Upper lobe of left lung (tissue), 6 donors: ENCODE results near the gene PJA1. TPM values are rescaled to one million over a fixed set of nuclear protein-coding genes. Genes with fewer than 3 reads are reported as not detected.

Experiments used
- ATAC-seq, 2 donors: fragments of 200-7000 bp; cut with Tn5 transposase; one replicate each; pipeline ENCODE4 v1.9.1; 2022; ENCODE audit warnings: mild to moderate bottlenecking in 2 of 2, moderate library complexity in 2 of 2; ENCODE audit not compliant: low FRiP score in 2 of 2
- DNase-seq, 2 donors: peaks; one replicate each; pipeline ENCODE4 v3.0.0-alpha.2; 2019 to 2020
- H3K27ac ChIP-seq, 4 donors: fragments of 200-600 bp; sonication (generic); one replicate each; pipeline ENCODE4 v1.5.1; 2016 to 2019
- H3K27me3 ChIP-seq, 4 donors: fragments of 200-600 bp; sonication (generic); one replicate each; pipeline ENCODE4 v1.5.1; 2017 to 2019
- H3K36me3 ChIP-seq, 4 donors: fragments of 200-600 bp; sonication (generic); one replicate each; pipeline ENCODE4 v1.5.1; 2016 to 2019
- H3K4me1 ChIP-seq, 4 donors: fragments of 200-600 bp; sonication (generic); one replicate each; pipeline ENCODE4 v1.5.1; 2018 to 2019
- H3K4me3 ChIP-seq, 4 donors: fragments of 200-600 bp; sonication (generic); one replicate each; pipeline ENCODE4 v1.5.1; 2017 to 2019; ENCODE audit warnings: mild to moderate bottlenecking in 2 of 4, moderate library complexity in 1 of 4
- H3K9me3 ChIP-seq, 4 donors: fragments of 200-600 bp; sonication (generic); one replicate each; pipeline ENCODE4 v1.5.1; 2018 to 2019
- EP300 ChIP-seq, 4 donors: sonication (generic); formaldehyde crosslinking; IDR thresholded peaks; one replicate each; pipeline ENCODE4 v1.5.1; 2017; ENCODE audit warnings: antibody characterized with exemption in 4 of 4, control low read depth in 2 of 4
- POLR2A ChIP-seq, 4 donors: fragments of 450-650 bp; IDR thresholded peaks; one replicate each; pipeline ENCODE4 v1.5.1; 2016 to 2017; ENCODE audit warnings: antibody characterized with exemption in 4 of 4, mild to moderate bottlenecking in 2 of 4
- POLR2AphosphoS5 ChIP-seq, 2 donors: sonication (generic); formaldehyde crosslinking; IDR thresholded peaks; one replicate each; pipeline ENCODE4 v1.5.1; 2017; ENCODE audit warnings: antibody characterized with exemption in 2 of 2
- WGBS, 2 donors: methylation state at CpG; one replicate each; pipeline ENCODE4 v1.1.5; 2017 to 2018; 5-methylcytosine and 5-hydroxymethylcytosine counted together
- total RNA-seq, 6 donors: library from RNA; depleted of rRNA in 4 of 6; stranded (reverse); fragments of >200 nt in 4 of 6; gene quantifications; one replicate each; pipeline versions ENCODE4 v1.1.0 to v1.2.1, GENCODE V29; 2016 to 2021
- TF ChIP-seq, protein P1 (sequence below), 6 experiments: fragments of 450-650 bp in 4 of 6; fragments of 200-600 bp in 2 of 6; sonication (generic) in 2 of 6; IDR thresholded peaks; one replicate each; pipeline ENCODE4 v1.5.1; 2016 to 2019; ENCODE audit warnings: antibody characterized with exemption in 6 of 6
- donor health status: DM: no; HTN: no; CAD: no; lungs with moderate emphysema.
- donor health status: DM: no; HTN: yes; CAD: no; lungs with severe emphysema.

The PJA1 gene
- total RNA-seq, 6 donors from 2014 or later = 13.8 to 25.9 (median 14.8) TPM

DNA sequence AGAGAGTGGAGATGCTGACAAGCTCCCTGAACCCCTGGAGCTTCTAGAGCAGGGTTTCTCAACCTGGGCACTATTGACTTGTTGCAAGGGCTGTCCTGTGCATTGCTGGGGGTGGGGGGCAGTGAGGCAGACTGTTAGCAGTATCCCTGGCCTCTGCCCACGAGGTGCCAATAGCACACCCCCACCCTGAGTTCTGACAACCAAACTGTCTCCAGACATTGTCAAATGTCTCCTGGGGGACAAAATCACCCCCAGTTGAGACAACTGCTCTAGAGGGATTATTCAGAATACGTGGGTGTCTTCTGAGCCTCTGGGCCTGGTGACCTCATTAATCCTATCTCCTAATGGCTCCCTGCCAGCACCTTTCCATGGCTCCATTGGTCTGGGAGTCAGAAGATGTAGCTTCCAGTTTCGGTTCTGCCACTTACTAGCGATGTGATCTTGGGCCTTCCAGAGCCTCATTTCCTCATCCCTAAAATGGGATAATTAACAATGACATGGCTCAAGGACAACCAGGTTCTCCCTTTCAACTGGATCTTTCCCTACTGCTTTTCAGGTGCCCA, 17.6 kb upstream of the PJA1 start:
- H3K4me1 ChIP-seq = no peaks in the 10 kb centered on the region
- H3K36me3 ChIP-seq = no peaks in the 10 kb centered on the region
- TF ChIP-seq EP300 (IDR thresholded peaks at IDR 0.05) = no peak
- no peak for TF ChIP-seq POLR2AphosphoS5 (IDR thresholded peaks at IDR 0.05)
- no peak for TF ChIP-seq POLR2A (IDR thresholded peaks at IDR 0.05)
- TF ChIP-seq, protein P1, sequence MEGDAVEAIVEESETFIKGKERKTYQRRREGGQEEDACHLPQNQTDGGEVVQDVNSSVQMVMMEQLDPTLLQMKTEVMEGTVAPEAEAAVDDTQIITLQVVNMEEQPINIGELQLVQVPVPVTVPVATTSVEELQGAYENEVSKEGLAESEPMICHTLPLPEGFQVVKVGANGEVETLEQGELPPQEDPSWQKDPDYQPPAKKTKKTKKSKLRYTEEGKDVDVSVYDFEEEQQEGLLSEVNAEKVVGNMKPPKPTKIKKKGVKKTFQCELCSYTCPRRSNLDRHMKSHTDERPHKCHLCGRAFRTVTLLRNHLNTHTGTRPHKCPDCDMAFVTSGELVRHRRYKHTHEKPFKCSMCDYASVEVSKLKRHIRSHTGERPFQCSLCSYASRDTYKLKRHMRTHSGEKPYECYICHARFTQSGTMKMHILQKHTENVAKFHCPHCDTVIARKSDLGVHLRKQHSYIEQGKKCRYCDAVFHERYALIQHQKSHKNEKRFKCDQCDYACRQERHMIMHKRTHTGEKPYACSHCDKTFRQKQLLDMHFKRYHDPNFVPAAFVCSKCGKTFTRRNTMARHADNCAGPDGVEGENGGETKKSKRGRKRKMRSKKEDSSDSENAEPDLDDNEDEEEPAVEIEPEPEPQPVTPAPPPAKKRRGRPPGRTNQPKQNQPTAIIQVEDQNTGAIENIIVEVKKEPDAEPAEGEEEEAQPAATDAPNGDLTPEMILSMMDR (IDR thresholded peaks at IDR 0.05) = no peak
- H3K27ac ChIP-seq = no peak overlapping the region
- no peaks in the 10 kb centered on the region for H3K27me3 ChIP-seq
- no peak overlapping the region for H3K4me3 ChIP-seq
- DNase-seq = no peak
- no peak for ATAC-seq
- no peaks in the 10 kb centered on the region for H3K9me3 ChIP-seq
- 59 to 66% methylated on average over 3 to 4 of the region's 4 CpGs for WGBS, 2 donors

DNA sequence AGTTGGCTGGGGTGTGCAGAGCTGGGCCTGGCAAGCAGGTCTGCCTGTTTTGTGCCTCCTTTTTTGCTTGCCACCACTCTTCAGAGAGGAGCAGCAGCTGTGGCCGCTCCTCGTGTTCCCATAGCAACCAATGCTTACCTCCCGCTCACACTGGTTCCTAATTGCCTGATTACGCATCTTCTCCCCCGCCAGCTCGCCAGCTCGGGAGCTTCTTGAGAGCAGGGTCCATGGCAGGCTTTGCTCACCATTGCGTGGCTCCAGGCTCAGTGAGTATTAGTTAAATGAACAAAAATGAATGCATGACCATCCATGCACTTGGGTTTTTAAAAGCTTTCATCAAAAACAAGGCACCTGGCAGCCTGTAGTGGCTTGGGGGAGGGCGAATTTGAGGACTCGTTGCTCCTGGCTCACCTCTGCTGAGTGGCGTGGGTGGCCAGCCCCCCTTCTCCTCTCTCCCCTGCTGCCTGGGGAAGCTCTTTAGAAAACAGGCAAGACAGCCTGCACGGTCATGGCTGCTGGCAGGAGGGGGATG, 14.2 kb upstream of the PJA1 start:
- WGBS, 2 donors = 52 to 59% methylated on average over 11 to 12 of the region's 12 CpGs
- Histone ChIP-seq H3K36me3 (no peaks in the 10 kb centered on the region), H3K9me3 (no peaks in the 10 kb centered on the region), H3K4me1 (no peaks in the 10 kb centered on the region), H3K27ac (no peak overlapping the region), H3K4me3 (no peak overlapping the region), H3K27me3 (no peaks in the 10 kb centered on the region)
- ATAC-seq = no peak
- no peak for TF ChIP-seq EP300 (IDR thresholded peaks at IDR 0.05)
- no peak for TF ChIP-seq POLR2A (IDR thresholded peaks at IDR 0.05)
- TF ChIP-seq POLR2AphosphoS5 (IDR thresholded peaks at IDR 0.05) = no peak
- TF ChIP-seq, protein P1 (IDR thresholded peaks at IDR 0.05) = no peak
- no peak for DNase-seq

DNA sequence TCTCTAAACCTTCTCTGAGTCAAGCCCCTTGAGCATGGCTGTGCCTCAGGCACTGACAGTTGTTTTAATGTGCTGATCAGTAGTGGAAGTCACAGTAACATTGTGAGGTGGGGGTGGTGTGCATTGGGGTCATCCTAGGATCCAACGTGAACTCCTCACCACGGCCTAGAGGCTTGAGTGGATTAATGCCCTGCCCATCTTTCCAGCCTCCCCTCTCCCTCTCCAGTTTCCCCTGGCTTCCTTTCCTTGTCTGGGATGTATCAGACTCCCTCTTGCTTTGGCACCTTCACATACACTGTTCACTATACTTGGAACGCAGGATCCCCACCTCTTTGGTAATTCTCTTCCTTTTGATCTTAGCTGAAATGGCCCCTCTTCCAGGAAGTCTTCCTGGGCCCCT, 13.3 kb upstream of the PJA1 start:
- TF ChIP-seq POLR2AphosphoS5 (IDR thresholded peaks at IDR 0.05) (no peak), POLR2A (IDR thresholded peaks at IDR 0.05) (no peak), EP300 (IDR thresholded peaks at IDR 0.05) (no peak)
- TF ChIP-seq, protein P1 (IDR thresholded peaks at IDR 0.05) = no peak
- no peak for ATAC-seq
- H3K27me3 ChIP-seq = no peaks in the 10 kb centered on the region
- no peaks in the 10 kb centered on the region for H3K4me1 ChIP-seq
- no peaks in the 10 kb centered on the region for H3K9me3 ChIP-seq
- no peaks in the 10 kb centered on the region for H3K36me3 ChIP-seq
- DNase-seq = no peak
- no peak overlapping the region for H3K4me3 ChIP-seq
- WGBS, 2 donors = 74 to 76% methylated on average over 3 of the region's 3 CpGs
- H3K27ac ChIP-seq = no peak overlapping the region

DNA sequence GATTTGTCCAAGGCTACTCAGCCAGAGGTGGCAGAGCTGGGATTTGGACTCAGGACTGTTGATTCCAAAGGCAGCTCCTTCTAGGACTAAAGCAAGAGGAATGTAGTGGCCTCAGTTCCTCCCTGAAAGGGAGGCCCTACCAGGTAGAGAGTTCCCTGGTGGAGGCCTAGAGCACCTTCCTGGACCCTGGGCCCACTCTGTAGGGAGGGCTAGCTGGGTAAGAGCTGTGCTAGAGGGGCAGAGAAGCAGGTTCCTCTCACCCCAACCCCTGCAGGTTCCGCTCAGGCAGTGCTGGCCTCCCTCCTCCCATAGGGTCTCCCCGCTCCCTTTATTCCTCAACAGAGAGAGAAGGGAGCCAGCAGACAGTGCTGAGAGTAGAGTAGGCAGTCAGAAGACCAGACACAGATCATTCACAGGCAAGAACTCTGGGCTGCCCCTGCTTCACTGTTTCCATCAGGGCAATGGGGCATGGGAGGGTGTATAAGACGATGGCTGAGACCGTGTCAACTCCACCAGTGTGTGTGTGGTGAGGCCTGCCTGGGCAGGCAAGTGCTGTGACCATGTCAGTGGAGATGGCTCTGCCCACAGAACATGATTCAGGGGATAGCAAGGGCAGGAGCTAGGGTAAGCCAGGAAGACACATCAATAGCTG, 12.4 kb upstream of the PJA1 start:
- no peak for DNase-seq
- no peaks in the 10 kb centered on the region for H3K4me1 ChIP-seq
- TF ChIP-seq POLR2AphosphoS5 (IDR thresholded peaks at IDR 0.05) = no peak
- TF ChIP-seq, protein P1 (IDR thresholded peaks at IDR 0.05) = no peak
- no peak for TF ChIP-seq POLR2A (IDR thresholded peaks at IDR 0.05)
- no peak for TF ChIP-seq EP300 (IDR thresholded peaks at IDR 0.05)
- H3K4me3 ChIP-seq = no peak overlapping the region
- 91 to 98% methylated on average over 4 of the region's 4 CpGs for WGBS, 2 donors
- no peaks in the 10 kb centered on the region for H3K36me3 ChIP-seq
- no peak overlapping the region for H3K27ac ChIP-seq
- ATAC-seq = peak in 1 of 2 donors; percentile 42
- H3K27me3 ChIP-seq = no peaks in the 10 kb centered on the region
- no peaks in the 10 kb centered on the region for H3K9me3 ChIP-seq
